ENCODE data around the gene CHMP1B.

The CHMP1B gene

DNA sequence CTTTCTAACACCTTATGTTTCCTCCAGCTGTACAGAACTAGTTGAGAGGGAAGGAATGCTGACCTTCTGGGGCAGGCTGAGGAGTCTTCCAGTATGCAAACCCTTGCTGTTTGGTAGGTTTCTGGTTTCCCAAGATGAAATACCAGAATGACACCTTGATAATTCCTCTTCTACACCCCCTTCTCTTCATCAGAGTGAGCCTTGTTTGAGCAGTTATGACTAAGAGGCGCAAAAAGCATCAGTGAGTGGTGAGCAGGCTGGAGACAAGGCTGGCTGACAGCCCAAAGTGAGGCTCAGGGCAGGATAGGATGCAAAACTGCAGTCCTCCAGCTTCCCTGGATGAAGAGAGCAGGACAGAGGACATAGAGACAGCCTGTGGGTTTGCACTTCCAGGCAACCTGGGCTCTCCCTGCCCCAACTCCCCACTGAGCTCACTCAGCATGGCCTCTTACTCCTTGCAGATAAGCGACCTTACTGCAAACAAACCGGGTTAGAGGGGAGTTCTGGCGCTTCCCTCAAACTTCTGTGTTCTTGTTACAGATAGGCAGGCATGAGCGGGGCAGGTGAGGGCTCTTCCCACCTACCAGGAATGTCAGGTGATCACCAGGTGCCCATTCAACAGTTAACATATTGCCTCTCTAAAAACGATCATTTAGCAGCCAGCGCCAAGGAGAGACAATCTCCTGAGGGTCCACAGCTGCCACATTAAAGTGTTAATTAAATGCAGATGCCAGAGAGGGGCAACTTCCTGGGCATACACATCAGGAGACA is 51.5 kb downstream of the CHMP1B start:
- no peak for DNase-seq (ENCODE audit: low read depth in 2 of 2)
